Activated naive CD4-positive, alpha-beta T cell treated with anti-CD3 and anti-CD28 coated beads, Interleukin-2, amount 50 U/mL, for 16 hours (primary cell): ENCODE results near the gene PLA2G4A.

Source experiments
- DNase-seq: peaks from one replicate; pipeline ENCODE4 v3.0.0-alpha.2; 2020

PLA2G4A gene

DNA sequence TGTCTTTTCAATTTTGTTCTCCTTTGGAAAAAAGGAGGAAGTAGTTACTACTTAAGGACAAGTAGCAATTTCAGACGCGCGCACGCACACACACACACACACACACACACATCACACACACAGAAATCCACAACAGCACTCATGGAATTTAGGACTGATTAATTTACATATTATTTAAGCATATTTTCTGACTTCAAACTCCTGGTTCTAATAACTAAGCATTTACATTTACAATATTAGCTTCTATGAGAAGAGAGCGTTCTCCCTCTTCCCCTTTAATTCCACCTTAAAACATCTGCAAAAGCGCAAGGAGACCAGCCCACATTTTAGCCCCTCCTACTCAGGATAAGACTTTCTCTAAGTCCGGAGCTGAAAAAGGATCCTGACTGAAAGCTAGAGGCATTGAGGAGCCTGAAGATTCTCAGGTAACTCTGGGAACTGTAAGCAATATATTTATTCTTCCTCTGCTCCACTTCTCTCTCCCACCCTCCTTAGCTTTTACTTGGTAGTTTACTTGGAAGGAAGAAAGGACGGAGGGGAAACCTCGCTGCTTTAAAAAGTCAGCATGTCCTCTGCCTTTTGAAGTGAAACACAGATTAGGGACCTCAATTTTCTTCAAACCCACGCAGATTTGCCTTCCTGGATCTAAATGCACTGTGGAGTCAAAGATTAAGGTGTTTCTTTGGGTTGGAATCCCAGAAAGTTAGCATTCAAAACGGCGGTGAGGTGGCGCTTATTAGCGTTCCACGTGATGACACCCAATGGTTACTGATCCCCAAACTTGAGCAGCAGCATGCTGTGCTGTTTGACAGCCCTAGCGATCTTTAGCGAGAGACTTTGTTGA lies at the start of gene PLA2G4A:
Gene PLA2G4A (plus strand): TSS at position 339 of the 844 bp plus-strand sequence. CDS start 25,406 bp downstream, outside the sequence.
- no peak for DNase-seq

DNA sequence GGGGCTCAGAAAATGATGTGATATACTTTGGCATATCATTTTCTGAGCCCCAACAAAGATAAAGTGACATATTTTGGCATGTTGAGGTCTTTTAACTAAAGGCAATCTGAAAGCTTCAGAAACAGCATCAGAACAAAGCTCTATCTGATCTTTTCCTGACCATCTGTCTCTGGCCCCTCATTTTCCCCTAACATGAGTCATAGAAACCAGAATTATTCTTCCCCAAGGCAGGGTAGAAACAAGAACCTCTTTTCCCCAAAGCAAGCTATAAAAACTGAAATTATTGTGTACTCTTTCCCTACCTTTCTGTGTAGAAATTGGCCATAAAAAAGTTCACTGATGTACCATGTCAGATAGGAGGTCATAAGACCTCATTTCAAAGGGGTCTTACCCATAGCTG lies 48.7 kb upstream of the PLA2G4A start:
- no peak for DNase-seq

- DNase-seq: no peak
Measured at GRCh38 chr1:186781730-186782129, 47.0 kb upstream of the PLA2G4A start.

DNA sequence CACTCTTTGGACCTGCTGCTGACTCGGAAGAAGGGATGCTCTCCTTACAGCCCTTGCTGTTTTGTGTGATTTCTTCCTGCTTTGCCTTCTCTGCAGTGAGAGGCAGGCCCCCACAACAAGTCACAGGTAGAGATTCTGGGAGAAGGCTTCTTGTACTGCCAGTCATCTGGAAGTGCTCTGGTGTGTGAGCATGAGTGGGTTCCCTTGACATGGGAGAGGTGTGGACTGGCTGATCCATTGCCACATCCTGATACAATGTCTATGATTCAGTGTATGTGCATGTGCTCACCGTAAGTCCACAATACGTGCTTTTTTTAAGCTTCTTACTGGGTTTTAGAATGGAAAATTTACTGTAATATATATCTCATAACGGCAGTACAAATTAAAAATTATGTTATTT lies 46.0 kb upstream of the PLA2G4A start:
- DNase-seq: no peak

DNA sequence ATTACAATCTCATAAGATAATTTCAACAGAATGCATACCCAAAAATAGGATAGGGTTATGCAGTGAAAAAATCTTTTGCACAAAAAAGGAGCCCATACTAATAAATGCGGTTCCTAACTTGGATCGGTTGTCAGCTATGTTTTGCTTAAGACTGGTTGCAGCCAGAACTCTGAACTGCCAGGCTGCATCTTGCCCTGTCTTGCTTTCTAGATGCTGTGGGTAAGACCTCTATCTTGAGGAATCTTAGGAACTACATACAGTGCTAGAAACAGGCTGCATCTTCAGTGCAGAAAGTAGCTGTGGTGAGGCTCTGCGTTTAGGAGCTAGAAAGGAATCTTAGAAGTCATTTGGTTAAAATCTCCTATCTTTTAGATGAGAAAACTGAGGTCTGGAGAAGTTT lies 45.6 kb upstream of the PLA2G4A start:
- no peak for DNase-seq

DNA sequence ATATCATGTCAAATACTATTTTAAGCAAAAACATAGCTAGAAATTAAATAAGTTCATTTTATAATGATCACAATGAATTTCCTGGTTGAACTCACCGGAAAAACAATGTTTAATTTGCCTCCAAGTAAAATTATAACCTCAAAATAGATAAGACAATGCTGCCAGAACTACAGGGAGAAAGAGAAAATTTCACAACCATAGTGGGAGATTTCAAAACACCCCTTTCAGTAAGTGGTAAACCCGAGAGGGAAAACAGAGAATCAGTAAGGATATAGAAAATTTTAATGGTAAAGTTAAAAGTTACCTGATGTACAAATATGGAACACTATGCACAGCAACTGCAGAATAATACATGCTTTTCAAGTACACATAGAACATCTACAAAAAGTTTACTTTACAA lies 43.2 kb upstream of the PLA2G4A start:
- DNase-seq: no peak

DNA sequence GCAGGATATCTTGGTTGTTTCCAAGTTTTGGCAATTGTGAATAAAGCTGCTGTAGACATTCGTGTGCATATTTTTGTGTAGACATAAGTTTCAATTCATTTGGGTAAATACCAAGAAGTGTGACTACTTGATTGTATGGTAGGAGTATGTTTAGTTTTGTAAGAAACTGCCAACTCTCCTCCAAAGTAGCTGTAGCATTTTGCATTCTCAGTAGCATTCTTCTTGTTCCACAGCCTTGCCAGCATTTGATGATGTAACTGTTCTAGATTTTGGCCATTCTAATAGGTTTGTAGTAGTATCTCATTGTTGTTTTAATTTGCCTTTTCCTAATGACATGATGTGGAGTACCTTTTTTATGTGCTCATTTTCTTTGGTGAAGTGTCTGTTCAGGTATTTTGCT lies 38.6 kb upstream of the PLA2G4A start:
- DNase-seq: no peak

GRCh38 chr1:186792870-186793581 lies 35.7 kb upstream of the PLA2G4A start:
- no peak for DNase-seq

DNA sequence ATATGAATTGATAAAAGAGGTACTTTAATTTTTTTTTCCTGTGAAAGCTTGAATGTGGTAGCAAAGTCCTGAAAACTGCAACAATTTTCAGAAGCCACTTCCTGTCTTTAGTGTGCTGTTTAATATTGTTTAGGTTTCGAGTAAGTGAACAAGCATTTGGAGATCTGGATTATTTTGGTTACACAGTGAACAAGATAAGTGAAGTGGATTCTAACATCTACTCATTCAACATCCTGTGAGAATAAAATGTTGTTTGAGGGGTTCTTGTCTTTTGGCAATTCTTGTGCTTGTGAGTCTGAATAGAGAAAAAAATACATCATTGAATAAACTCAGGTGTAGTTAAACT lies 35.2 kb upstream of the PLA2G4A start:
- DNase-seq: no peak

DNA sequence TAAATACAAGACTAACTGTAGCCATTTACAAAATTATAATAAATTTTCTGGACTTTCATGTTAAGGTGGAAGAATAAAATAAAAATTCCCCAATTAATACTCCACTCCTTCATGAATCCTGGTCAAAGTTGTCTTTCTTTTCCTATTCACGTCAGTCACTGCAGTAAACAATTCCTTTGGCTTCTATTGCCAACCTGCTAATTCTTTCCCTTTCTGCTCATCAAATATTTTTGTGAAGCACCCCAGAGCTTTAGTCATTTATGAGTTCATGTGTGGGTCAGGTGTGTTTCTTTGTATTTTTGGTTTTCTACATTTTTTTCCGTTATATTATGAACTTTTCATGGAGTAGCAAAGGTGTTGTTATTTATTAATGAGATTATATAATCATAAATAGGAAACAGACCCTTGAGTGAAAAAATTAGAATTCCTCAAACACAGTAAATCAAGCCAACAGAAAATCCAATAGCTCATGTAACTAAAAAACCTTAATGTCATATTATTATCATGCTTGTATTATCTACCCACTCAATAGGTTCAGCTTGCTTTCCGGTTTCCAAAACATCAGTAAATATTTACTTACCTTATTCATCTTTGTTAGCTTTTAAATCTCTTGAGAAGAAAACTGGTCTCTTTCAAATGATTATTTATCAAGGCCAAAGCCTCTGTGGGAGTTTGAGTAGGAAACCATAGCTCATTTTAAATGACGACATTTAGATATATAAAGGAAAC lies 29.6 kb upstream of the PLA2G4A start:
- DNase-seq: no peak

- DNase-seq: no peak
Measured at GRCh38 chr1:186799689-186800054, 29.1 kb upstream of the PLA2G4A start.

- DNase-seq: no peak
Measured at GRCh38 chr1:186802388-186802787, 26.4 kb upstream of the PLA2G4A start.

DNA sequence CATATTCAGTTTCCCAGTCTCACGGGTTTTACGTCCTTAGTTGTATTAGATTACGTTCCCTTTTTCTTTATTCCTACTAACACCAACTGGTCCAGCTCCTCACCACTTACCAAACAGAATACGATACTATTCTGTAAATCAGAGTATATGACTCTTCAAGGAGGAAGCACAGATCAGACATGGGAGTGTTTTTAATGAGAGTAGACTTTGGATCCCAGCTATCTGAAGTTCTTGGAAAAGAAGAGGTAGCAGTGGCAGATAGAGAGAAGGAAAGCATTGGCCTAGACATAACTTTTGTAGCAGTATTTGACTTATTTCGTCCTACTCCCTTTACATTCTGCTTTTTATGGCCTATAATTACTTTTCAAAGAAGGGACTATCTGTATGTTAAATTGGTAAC lies 24.1 kb upstream of the PLA2G4A start:
- DNase-seq: no peak

DNA sequence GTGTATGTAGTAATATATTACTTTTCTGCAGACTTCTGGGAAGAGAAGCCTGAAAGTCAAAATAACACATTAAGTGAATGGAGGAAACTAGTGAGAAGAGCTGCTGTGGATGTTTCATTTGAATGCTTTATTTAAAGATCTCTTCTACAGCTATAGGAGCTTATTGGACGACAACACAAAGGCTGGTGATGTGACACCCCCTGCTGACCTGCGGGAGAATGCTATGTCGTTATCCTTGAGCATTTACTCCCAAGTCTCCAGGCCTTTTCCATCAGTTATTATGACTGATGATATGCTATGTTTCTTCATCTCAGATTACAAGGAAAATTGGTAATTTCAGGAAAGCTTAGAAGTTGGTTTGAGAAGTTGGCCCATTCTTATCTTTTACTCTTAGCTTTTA lies 22.3 kb upstream of the PLA2G4A start:
- DNase-seq: no peak

- no peak for DNase-seq
Measured at GRCh38 chr1:186807163-186807562, 21.6 kb upstream of the PLA2G4A start.

DNA sequence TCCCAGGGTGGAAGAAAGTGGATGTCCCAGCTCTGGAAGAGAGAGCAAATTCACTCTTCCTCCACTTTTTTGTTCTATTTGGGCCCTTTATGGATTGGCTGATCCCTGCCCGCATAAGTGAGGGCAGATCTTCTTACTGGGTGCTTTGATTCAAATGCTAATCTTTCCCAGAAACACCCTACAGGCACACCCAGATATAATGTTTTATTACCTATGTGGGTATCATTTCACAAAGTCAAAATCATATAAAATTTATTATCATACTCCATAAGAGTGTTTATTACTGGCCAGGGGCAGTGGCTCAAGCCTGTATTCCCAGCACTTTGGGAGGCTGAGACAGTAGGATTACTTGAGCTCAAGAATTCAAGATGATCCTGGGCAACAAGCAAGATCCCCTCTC lies 16.9 kb upstream of the PLA2G4A start:
- DNase-seq: no peak

GRCh38 chr1:186812570-186812969 lies 16.2 kb upstream of the PLA2G4A start:
- DNase-seq: no peak

- no peak for DNase-seq
Measured at GRCh38 chr1:186813420-186813819, 15.3 kb upstream of the PLA2G4A start.

GRCh38 chr1:186819126-186819525 lies 9.6 kb upstream of the PLA2G4A start:
- DNase-seq: no peak

DNA sequence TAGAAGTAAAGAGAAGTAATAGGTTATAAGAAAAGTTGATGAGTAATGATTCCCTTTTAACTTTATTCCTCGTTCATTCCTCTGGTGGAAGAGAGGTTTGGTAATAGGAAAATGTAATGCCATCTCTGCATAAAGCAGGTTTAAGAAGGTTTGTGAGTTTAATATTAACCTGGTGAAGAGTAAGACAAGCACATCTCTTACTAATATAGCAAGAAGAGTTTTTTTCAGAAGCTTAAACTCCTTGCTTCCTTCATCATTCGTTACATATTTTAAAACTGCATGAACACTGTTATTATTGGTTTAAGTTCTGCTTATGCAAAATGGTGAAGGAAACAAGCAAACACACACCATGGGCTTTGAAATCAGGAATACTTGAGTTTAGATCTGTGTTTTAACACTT lies 9.2 kb upstream of the PLA2G4A start:
- no peak for DNase-seq

DNA sequence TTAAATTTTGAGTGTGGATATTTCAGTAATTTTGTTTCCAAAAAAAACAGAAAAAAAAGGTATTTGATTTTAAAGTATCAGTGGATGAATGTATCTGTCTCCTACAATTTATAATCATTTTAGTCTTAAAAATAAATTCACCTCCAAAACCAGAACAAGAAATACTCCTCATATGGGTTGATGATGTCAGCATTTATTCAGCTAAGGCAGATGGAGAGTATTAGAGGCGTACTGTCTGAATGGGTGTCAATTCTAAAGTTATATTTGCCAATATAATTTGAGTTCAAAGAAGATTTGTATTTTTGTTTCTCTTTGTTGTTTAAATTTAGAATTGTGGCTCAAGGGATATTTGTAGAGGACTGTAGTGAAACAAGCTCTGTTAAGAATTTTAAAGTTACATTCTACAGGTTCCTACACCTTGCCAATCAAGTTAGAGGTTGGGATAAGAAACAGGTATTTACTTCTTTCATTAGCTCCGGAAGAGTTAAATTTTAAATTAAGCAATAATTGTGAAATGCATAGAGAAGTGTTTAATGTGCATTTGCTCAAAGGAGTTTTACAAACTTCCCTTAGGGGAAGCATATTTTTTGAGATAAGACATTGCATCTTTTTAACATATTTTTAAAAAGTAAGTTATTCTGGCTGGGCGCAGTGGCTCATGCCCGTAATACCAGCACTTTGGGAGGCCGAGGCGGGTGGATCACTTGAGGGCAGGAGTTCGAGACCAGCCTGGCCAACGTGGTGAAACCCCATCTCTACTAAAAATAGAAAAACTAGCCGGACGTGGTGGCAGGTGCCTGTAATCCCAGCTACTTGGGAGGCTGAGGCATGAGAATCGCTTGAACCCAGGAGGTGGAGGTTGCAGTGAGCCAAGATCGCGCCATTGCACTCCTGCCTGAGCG lies 1.2 kb downstream of the PLA2G4A start:
- no peak for DNase-seq

DNA sequence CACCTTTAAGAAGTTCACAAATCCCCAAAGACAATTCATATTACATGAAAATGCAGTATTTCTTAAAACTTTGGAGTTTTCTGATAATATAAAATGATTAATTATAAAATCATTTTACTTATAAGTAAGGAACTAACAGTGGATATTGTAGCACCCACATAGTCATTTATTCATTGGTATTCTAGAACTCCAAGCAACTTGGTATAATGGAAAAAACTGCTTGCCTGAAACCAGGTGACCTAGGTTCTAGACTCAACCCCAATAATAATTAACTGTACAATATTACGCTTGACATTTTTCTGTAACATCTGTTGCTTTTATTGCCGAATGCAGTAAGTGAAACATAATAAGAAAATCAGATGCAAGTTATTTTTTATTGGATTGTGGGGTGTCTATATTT lies 2.4 kb downstream of the PLA2G4A start:
- no peak for DNase-seq
